OCI-LY1 (cell line): Measurements from ENCODE around the gene PDPN.
"Not testable (repeated sequence)": the region's sequence is repeated elsewhere in the genome, so short reads cannot be mapped to it uniquely, and the experiment has no call there.

ENCODE experiments used
- CTCF ChIP-seq: fragments of 200-600 bp; sonication (generic), shearing (Covaris generic); IDR thresholded peaks from 2 replicates; pipeline ENCODE4 v1.5.1; 2017; ENCODE audit warnings: mild to moderate bottlenecking, antibody characterized with exemption, low read length, moderate library complexity, mixed read lengths
- EZH2 ChIP-seq: fragments of 200-600 bp; sonication (generic), shearing (Covaris generic); IDR thresholded peaks from 2 replicates; pipeline ENCODE4 v1.8.0; 2017; ENCODE audit warnings: borderline replicate concordance, mixed run types, mild to moderate bottlenecking, antibody characterized with exemption, low read length, moderate library complexity, mixed read lengths

- not testable (repeated sequence) for TF ChIP-seq CTCF, EZH2
Observed at GRCh38 chr1:13570435-13570834, 13.2 kb upstream of the PDPN start.
